ENCODE results near the gene ID4.

- no peak for TF ChIP-seq CTCF (IDR thresholded peaks at IDR 0.05 in 4 of 5, conservative IDR thresholded peaks at IDR 0.05 in 1 of 5)
- no peak for TF ChIP-seq POLR2A (IDR thresholded peaks at IDR 0.05)
Observed at GRCh38 chr6:19866985-19867627, 29.9 kb downstream of the ID4 start.
